HG03196 (cell line): ENCODE measurements around the gene MMP23B.

Source experiments
- ATAC-seq: cut with Tn5 transposase; IDR thresholded peaks from one replicate; pipeline ENCODE4 v1.9.1; 2021; ENCODE audit not compliant: unreplicated experiment

MMP23B gene

GRCh38 chr1:1602304-1602967 is 29.5 kb upstream of the MMP23B start:
- no peak for ATAC-seq

- ATAC-seq, result no peak
Measured at GRCh38 chr1:1602968-1603506, 28.9 kb upstream of the MMP23B start.

GRCh38 chr1:1603671-1604373 is 28.2 kb upstream of the MMP23B start:
- no peak for ATAC-seq

GRCh38 chr1:1604374-1605033 is 27.5 kb upstream of the MMP23B start:
- no peak for ATAC-seq

GRCh38 chr1:1605034-1605591 is 26.9 kb upstream of the MMP23B start:
- ATAC-seq, result no peak

DNA sequence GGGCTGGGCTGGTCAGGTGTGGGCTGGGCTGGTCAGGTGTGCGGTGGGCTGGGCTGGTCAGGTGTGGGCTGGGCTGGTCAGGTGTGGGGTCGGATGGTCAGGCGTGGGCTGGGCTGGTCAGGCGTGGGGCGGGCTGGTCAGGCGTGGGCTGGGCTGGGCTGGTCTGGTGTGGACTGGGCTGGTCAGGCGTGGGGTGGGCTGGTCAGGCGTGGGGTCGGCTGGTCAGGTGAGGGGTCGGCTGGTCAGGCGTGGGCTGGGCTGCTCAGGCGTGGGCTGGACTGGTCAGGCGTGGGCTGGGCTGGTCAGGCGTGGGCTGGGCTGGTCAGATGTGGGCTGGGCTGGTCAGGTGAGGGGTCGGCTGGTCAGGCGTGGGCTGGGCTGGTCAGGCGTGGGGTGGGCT is 26.2 kb upstream of the MMP23B start:
- no peak for ATAC-seq

DNA sequence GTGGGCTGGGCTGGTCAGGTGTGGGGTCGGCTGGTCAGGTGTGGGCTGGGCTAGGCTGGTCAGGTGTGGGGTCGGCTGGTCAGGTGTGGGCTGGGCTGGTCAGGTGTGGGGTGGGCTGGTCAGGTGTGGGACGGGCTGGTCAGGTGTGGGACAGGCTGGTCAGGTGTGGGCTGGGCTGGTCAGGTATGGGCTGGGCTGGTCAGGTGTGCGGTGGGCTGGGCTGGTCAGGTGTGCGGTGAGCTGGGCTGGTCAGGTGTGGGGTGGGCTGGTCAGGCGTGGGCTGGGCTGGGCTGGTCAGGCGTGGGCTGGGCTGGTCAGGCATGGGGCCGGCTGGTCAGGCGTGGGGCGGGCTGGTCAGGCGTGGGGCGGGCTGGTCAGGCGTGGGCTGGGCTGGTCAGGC is 25.7 kb upstream of the MMP23B start:
- no peak for ATAC-seq

- no peak for ATAC-seq
Measured at GRCh38 chr1:1609822-1610485, 22.0 kb upstream of the MMP23B start.

DNA sequence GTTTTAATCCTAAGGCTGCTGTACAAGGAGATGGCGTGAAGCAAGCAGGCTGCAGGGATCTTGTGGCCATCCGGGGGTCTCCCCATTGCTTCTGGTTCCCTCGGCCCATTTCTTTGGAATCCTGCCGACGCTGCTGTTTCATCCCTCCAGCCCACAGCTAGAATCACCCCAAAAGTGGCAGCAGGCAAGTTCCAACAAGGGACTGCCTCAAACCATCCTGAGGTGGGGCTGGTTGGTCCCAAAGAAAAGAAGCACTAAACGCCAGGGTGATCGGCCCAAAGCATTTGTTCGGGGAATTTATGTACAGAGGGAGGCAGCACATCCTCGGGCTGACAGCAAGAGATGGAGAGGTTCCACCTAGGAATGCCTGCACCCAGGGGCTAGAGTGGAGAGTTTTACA is 21.2 kb upstream of the MMP23B start:
- no peak for ATAC-seq

- ATAC-seq, result no peak
Measured at GRCh38 chr1:1612104-1612400, 19.9 kb upstream of the MMP23B start.

- no peak for ATAC-seq
Measured at GRCh38 chr1:1613509-1614082, 18.4 kb upstream of the MMP23B start.

- ATAC-seq, result no peak
Measured at GRCh38 chr1:1614204-1614953, 17.6 kb upstream of the MMP23B start.

DNA sequence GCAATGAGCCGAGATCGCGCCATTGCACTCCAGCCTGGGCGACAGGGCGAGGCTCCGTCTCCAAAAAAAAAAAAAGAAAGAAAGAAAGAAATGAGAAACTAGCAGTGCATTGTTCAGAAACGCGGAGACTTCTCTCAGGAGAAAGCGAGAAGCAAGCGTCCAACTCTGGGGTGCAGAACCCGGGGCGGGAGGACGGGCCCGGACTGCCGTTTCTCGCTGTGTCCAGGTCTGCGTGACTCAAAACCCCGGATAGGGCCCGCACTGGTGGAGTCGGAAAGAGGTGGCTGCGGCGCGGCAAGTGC is 17.1 kb upstream of the MMP23B start:
- no peak for ATAC-seq

DNA sequence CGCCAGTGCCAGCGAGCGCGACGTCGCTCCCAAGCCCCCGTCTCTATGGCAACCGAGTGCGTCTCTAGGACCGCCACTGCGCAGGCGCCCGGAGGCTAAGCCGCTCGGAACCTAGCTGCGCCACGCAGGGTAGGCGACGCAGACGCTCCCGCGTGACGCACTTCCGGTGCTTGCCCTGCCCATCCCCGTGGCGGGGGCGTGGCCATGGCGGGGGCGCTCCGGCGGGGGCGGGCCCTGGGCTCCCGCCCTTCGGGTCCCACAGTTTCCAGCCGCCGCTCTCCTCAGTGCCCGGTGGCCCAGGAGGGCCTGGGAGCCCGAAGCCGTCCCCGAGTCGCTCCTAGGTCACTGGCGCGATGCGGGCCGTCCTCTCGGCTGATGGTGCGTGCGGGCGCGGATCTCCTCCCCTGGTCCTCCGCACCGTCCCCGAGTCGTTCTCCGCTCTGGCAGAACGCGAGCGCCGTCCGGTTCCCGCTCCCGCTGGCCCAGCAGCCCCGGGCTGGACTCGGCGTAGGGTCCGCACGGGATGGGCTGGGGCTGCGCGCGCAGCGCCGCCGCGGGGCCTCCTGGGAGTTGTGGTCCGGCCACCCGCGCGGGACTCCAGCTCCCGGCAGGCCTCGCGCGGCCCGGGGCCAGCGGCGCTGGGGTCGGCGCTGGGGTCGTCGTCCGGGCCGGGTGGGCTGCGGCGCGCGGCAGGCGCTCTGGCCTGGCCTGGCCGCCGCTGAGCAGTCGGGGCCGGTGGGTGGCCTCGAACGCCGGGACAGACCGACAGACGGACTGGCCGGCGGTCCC is 16.5 kb upstream of the MMP23B start, which contains the start of gene MIB2:
MIB2 (plus strand) TSS at position 245 of the 789 bp plus-strand sequence. CDS start 7,953 bp downstream, outside the sequence.
- ATAC-seq, result peak; percentile 79

GRCh38 chr1:1616045-1616790 is 15.8 kb upstream of the MMP23B start:
- ATAC-seq, result peak; percentile 24

DNA sequence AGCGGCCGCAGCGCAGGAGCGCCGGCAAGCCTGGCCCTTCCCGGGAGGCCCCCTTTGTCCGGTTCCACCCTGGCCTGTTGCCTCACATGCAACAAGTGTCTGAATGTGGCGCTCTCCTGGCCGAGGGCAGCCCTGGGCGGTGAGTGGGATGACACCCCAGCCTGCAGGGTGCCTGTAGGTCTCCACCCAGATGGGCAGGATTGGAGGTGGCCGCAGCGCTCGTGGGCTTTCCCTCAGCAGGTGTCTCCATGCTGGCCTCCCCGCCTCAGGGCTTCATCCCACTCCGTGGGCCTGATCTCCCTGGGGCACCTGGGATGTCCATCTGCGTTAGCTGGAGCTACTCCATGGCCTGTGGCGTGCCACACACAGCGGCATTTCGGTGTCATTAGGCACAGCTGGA is 15.1 kb upstream of the MMP23B start:
- ATAC-seq, result no peak

- ATAC-seq, result no peak
Measured at GRCh38 chr1:1617516-1617915, 14.5 kb upstream of the MMP23B start.

- no peak for ATAC-seq
Measured at GRCh38 chr1:1617925-1618324, 14.0 kb upstream of the MMP23B start.
